ENCODE measurements around the gene LYZL1.

- TF ChIP-seq CTCF (IDR thresholded peaks at IDR 0.05) (no peak), POLR2A (IDR thresholded peaks at IDR 0.05) (no peak)
Observed at GRCh38 chr10:29353887-29354561, 65.2 kb downstream of the LYZL1 start.
